ENCODE data around the gene SPPL2A. TPM values are rescaled to one million over a fixed set of nuclear protein-coding genes. Genes with fewer than 3 reads are reported as not detected.

SPPL2A gene
- polyA plus RNA-seq, 12 donors = 39.5 to 69.9 (median 56.1) TPM; not detected in 1

Other genes with a start within 250 kb of the SPPL2A start
- under 1 TPM in 8 of 12 donors, not detected in 4; 0.18 to 0.69 (median 0.46) TPM for gene USP50, start 219.0 kb downstream of the SPPL2A start, polyA plus RNA-seq (ENCODE audit: insufficient read length in 12 of 12)
- gene TRPM7, start 78.9 kb downstream of the SPPL2A start, polyA plus RNA-seq (ENCODE audit: insufficient read length in 12 of 12) = 10 to 100 TPM in 11 of 12 donors, not detected in 1; 17.0 to 34.5 (median 23.1) TPM
- gene AP4E1, start 143.0 kb upstream of the SPPL2A start, polyA plus RNA-seq (ENCODE audit: insufficient read length in 12 of 12) = 10 to 100 TPM in 3 of 12 donors, 1 to 10 TPM in 8, not detected in 1; 6.9 to 10.7 (median 8.7) TPM